SHP77 treated with DMSO at 0.1 percent for 48 hours (cell line): ENCODE measurements around the gene NUDT5.
"Not testable (repeated sequence)": the region's sequence is repeated elsewhere in the genome, so short reads cannot be mapped to it uniquely, and the experiment has no call there.

ENCODE experiments used
- DNase-seq: peaks from one replicate; lab custom pipeline; 2025; lab: John Stamatoyannopoulos, UW

NUDT5 gene

DNA sequence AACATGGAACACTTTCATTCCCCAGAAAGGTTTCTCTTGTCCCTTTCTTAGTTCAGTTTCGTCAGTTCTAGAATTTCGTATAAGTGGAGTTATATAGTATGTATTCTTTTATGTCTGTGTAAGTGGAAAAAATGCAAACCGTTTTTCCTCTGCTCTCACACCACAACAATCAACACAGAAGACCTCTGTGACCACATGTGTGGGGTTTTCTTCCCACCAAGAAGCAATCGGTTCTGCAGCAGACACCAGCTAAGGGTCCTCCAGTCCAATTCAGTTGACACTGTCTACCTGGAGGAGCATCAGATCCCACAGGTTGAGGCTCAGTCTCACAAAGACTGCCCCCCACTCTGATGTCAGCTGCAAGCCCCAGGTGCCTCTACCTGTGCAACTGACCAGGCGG, 6.5 kb upstream of the NUDT5 start:
- no peak for DNase-seq

GRCh38 chr10:12201543-12201942, 5.9 kb upstream of the NUDT5 start:
- no peak for DNase-seq

GRCh38 chr10:12200850-12201249, 5.2 kb upstream of the NUDT5 start:
- no peak for DNase-seq

DNA sequence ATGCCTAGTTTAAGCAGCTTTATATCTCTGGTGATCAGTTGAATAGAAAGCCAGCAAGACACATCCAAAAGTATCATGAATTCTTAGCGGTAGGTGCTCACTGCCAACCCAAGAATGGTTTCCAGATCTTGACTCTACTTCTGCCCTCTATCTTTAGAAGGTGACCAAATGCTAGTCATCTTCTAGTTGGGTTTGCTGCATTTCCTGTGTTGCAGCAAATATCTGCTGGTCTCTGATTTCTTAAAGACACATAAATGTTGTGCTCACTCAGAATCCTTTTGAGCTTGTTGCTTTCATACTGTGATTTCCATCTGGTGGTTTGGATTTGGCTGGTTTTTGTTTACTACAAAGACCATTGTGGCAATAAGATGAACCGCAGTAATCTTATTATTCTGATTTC, 2.5 kb upstream of the NUDT5 start:
- no peak for DNase-seq

DNA sequence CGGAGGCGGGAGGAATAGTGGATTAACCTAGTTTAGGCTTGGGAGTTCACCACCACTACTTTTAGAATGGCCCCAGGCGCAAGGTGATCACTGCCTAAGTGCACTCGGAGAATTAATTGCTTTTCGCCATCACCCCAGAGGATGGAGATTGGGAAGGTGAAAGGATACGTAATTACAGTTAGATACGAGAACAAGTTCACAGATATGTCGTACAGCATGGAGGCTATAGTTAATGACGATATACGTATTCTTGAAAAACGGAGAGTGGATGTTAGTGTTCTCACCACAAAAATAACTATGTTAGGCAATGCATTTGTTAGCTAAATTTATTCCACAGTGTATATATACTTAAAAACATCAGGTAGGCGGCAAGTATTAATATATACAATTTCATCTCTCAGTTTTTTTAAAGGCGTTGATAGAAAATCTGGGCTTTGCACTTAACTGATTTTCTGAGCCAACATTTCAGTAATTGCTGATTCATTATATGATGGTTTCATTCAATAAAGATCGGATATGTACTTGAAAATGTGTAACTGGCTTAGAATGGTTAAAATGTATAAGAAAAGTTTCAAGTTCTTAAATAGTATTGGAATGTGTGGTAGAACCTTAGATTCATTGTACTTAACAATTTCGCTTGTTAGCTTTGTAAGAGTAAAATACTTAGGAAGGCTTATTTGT, 980 bp upstream of the NUDT5 start:
- DNase-seq = no peak

- no peak for DNase-seq
Measured at GRCh38 chr10:12195281-12195602, 449 bp downstream of the NUDT5 start.

GRCh38 chr10:12194752-12195271, 879 bp downstream of the NUDT5 start:
- DNase-seq = no peak

- no peak for DNase-seq
Measured at GRCh38 chr10:12193193-12193592, 2.5 kb downstream of the NUDT5 start.

- DNase-seq = no peak
Measured at GRCh38 chr10:12191715-12192114, 4.0 kb downstream of the NUDT5 start.

DNA sequence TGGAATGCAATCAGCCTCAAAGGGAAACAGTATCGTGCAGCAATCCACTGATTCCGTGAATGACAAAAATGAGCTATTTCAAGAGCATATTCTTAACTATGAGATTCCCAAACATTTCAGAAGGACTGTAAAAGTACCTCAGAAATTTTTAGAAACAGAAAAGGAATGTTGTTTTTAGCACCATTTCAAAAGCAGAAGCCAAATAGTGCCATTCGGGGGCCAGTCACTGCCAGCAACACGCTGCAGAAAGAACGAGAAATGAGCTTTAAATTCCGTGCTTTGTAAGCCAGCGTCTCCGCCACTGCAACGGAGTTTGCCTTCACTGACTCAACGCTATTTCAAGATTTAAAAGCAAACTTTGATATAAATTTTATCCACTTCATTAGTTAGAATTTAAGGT, 6.3 kb downstream of the NUDT5 start:
- no peak for DNase-seq

- DNase-seq = no peak
Measured at GRCh38 chr10:12188656-12189055, 7.0 kb downstream of the NUDT5 start.

- no peak for DNase-seq
Measured at GRCh38 chr10:12187321-12187905, 8.3 kb downstream of the NUDT5 start.

DNA sequence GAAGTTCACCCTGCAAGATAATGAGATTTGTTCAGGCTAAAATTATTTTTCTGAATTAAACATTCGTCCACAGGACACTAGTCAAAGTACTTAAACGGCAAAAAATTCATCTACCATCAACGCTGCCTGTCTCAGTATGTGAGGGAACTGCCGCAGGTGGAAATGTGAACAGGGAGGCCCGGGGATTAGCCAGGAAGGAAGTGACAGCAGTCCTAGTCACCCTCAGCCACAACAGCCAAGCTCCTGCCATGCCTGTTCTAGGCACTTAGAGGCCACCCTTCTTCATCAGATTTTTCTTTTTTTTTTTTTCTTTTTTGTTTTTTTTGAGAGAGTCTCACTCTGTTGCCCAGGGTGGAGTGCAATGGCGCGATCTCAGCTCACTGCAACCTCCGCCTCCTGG, 9.4 kb downstream of the NUDT5 start:
- no peak for DNase-seq

DNA sequence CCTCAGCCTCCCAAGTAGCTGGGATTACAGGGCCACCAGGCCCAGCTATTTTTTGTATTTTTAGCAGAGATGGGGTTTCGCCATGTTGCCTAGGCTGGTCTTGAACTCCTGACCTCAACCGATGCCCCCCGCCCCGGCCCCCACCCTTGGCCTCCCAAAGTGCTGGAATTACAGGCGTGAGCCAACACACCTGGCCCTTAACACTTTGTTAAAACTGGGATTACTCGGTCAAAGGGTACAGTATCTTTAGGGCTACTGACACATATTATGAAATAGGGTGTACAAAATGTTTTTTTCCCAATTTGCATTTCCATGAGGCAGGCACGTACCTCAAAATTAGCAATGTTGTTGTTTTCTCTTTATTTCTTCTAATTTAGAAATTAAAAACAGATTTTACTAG, 11.5 kb downstream of the NUDT5 start:
- DNase-seq = no peak

GRCh38 chr10:12181065-12181775, 14.5 kb downstream of the NUDT5 start:
- DNase-seq = no peak

- DNase-seq = no peak
Measured at GRCh38 chr10:12180221-12180974, 15.3 kb downstream of the NUDT5 start.

DNA sequence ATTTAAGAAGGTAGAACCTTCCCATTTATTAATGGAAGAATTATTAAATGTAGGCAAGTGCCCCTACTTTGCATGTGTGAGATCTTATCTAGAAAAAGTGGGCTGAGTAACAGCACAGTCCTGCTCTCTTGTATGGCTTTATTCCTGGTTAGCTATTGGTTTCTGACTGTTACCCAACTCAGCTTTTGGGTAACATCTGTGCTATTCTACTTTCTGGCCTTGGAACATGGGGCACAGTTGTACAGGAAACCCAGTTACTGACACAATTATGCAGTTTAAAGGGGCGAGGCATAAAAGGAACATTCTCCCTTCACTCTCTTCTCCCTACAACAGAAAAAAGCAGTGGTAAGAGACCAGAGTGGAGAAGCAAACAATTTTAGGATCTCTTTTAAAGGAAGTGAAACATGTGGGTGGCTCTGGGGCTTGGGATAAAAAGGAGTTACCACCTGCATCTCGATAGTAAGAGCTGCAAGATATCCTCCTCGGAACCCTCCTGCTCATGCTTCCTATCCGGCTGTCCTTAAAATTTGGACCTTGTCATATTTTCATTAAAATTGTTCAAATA, 16.0 kb downstream of the NUDT5 start:
- DNase-seq = no peak

DNA sequence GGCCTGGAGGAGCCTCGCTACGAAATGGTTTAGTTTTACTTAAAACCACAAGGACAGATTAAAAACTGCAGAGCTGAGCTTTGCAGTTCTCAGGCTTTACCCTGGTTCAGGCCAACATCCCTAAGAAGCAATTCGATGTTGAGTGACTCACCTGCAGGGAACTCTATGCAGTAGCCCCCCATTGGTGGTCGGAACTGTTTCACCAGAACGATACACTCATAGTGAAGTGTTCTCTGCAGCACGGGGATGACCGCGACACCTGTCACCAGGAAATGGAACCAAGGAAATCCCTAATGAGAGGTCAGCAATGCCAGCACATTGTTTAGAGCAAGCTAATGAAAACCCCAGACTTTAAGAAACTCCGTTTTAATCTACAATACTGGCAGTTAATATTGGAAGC, 18.0 kb downstream of the NUDT5 start:
- DNase-seq = no peak

- DNase-seq = not testable (repeated sequence)
Measured at GRCh38 chr10:12171512-12171911, 24.2 kb downstream of the NUDT5 start.

GRCh38 chr10:12165999-12166775, 29.5 kb downstream of the NUDT5 start:
- DNase-seq = no peak

DNA sequence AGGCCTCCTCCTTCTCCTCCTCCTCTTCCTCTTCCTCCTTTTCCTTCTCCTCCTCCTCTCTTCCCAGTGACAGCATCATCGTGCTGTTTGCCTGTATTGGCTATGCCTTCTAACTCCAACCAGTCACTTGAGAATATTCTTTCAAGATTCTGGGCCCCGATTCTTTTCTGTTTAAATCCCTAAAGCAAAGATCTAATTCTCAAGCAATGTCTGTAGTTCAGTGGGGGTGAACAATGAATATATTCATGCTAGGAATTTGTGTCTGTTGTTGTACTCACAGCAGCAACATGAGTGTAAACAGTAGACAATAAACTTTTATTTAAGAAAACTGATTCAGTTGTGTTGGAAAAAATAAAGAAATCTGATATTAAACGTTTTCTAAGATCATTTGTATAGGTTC, 30.7 kb downstream of the NUDT5 start:
- DNase-seq = no peak

DNA sequence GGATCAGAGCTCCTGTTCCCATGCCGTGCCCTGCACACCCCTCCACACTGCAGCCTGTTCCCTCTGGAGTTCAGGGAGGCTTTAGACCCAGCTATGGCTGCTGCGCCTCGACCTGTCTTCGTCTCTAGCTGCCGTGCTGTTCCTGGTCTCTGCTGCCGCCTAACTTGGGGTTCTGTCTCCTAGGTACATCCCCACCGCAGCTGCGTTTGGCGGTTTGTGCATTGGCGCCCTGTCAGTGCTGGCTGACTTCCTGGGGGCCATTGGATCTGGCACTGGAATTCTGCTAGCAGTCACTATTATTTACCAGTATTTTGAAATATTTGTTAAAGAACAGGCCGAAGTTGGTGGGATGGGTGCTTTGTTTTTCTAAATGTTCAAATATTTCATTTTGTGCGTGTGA, 31.6 kb downstream of the NUDT5 start:
- no peak for DNase-seq
